CD1c-positive myeloid dendritic cell (primary cell): ENCODE data around the gene C1orf210.

Experiments used
- DNase-seq: peaks from one replicate; pipeline ENCODE4 v3.0.0-alpha.2; 2016; ENCODE audit errors: extremely low spot score

The C1orf210 gene

GRCh38 chr1:43274125-43274803 is 11.1 kb downstream of the C1orf210 start:
- peak; percentile 66 for DNase-seq

- DNase-seq: no peak
These were observed 11.7 kb downstream of the C1orf210 start for GRCh38 chr1:43273708-43274107.

- DNase-seq: no peak
These were observed 12.5 kb downstream of the C1orf210 start for GRCh38 chr1:43272576-43273571.

- DNase-seq: no peak
These were observed 13.2 kb downstream of the C1orf210 start for GRCh38 chr1:43272161-43272560.

GRCh38 chr1:43271186-43272118 is 13.9 kb downstream of the C1orf210 start:
- no peak for DNase-seq

GRCh38 chr1:43270421-43271095 is 14.8 kb downstream of the C1orf210 start:
- no peak for DNase-seq

- no peak for DNase-seq
These were observed 15.6 kb downstream of the C1orf210 start, which contains the start of gene TMEM125 for GRCh38 chr1:43269627-43270375. Gene TMEM125, plus strand, starts transcription at chr1:43269983. Its CDS starts 2,740 bp downstream, at chr1:43272723.

- no peak for DNase-seq
These were observed 17.5 kb downstream of the C1orf210 start for GRCh38 chr1:43267818-43268425.

GRCh38 chr1:43267291-43267805 is 18.0 kb downstream of the C1orf210 start:
- no peak for DNase-seq

- no peak for DNase-seq
These were observed 18.5 kb downstream of the C1orf210 start for GRCh38 chr1:43266881-43267280.

- DNase-seq: no peak
These were observed 19.9 kb downstream of the C1orf210 start for GRCh38 chr1:43265431-43265830.

GRCh38 chr1:43258370-43258769 is 27.0 kb downstream of the C1orf210 start:
- no peak for DNase-seq

GRCh38 chr1:43256675-43257570 is 28.5 kb downstream of the C1orf210 start:
- no peak for DNase-seq

GRCh38 chr1:43255438-43256210 is 29.8 kb downstream of the C1orf210 start:
- DNase-seq: no peak

- DNase-seq: no peak
These were observed 31.5 kb downstream of the C1orf210 start for GRCh38 chr1:43253876-43254275.

GRCh38 chr1:43253173-43253572 is 32.2 kb downstream of the C1orf210 start:
- DNase-seq: no peak

- DNase-seq: no peak
These were observed 33.2 kb downstream of the C1orf210 start for GRCh38 chr1:43252225-43252624.

- no peak for DNase-seq
These were observed 34.4 kb downstream of the C1orf210 start for GRCh38 chr1:43251024-43251423.
